ENCODE results near the gene PLPPR1.

DNA sequence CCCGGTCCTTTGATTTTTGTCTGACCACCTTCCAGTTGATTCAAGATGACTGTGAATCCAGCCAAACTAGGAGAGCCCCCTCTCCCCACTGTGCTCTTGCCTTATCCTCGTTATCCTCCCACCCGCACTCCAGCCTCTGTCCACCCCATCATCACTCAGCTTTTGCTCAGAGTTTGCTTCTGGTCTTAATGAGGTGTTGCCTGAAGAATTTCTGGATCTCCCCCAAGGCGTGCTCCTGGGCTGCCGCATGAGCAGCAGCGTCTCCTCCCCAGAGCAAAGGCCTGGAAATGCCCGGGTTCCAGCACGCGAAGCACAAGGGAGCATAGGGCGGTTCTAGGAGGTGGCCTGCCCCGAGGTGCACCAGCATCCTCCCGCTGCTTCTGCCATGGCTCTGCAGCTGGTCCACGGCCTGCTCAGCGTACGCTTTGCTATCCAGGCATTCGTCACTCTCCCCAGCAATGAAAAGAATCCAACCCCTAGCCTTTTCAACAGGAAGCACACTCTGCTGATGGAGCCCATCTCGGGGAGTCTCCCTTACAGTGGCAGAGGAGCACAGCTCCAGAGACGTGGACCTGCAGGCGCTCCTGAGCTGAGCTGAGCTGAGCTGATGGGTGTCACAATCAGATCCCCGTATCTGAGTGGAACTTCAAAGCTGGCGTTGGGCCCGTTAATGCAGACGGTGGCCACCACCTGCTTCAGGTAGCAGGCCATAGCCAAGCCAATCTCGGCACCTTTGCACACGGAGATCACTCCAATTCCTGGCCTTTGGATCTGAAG lies 305.6 kb downstream of the PLPPR1 start:
- TF ChIP-seq, protein P1, sequence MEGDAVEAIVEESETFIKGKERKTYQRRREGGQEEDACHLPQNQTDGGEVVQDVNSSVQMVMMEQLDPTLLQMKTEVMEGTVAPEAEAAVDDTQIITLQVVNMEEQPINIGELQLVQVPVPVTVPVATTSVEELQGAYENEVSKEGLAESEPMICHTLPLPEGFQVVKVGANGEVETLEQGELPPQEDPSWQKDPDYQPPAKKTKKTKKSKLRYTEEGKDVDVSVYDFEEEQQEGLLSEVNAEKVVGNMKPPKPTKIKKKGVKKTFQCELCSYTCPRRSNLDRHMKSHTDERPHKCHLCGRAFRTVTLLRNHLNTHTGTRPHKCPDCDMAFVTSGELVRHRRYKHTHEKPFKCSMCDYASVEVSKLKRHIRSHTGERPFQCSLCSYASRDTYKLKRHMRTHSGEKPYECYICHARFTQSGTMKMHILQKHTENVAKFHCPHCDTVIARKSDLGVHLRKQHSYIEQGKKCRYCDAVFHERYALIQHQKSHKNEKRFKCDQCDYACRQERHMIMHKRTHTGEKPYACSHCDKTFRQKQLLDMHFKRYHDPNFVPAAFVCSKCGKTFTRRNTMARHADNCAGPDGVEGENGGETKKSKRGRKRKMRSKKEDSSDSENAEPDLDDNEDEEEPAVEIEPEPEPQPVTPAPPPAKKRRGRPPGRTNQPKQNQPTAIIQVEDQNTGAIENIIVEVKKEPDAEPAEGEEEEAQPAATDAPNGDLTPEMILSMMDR (IDR thresholded peaks at IDR 0.05), result no peak
- TF ChIP-seq CHD2 (IDR thresholded peaks at IDR 0.05; ENCODE audit: low read length, partially characterized antibody) (no peak), RAD21 (IDR thresholded peaks at IDR 0.05; ENCODE audit: low read length) (no peak), NFIC (IDR thresholded peaks at IDR 0.05; ENCODE audit: borderline replicate concordance) (no peak)
